Loucy (cell line): Measurements from ENCODE around the gene MTERF2.

ENCODE experiments used
- H2AFZ ChIP-seq: fragments of 200-600 bp; sonication (generic); 2 replicates; pipeline ENCODE4 v1.6.0; 2016; ENCODE audit warnings: antibody characterized with exemption, mild to moderate bottlenecking, low read length, moderate library complexity
- H3F3A ChIP-seq: fragments of 200-600 bp; 2 replicates; pipeline ENCODE4 v1.6.0; 2016; ENCODE audit warnings: antibody characterized with exemption, low read depth, mild to moderate bottlenecking
- H3K27me3 ChIP-seq: fragments of 200-600 bp; sonication (generic); 2 replicates; pipeline ENCODE4 v1.6.1; 2014; ENCODE audit warnings: low read length, mild to moderate bottlenecking; ENCODE audit not compliant: insufficient read depth, poor library complexity, severe bottlenecking
- H3K36me3 ChIP-seq: fragments of 200-600 bp; sonication (generic); 2 replicates; pipeline ENCODE4 v1.6.1; 2016; ENCODE audit warnings: low read length; ENCODE audit not compliant: insufficient read depth
- H3K4me1 ChIP-seq: fragments of 200-600 bp; sonication (generic); 2 replicates; pipeline ENCODE4 v1.5.1; 2014; ENCODE audit warnings: low read length, mild to moderate bottlenecking; ENCODE audit not compliant: insufficient read depth, poor library complexity, severe bottlenecking
- H3K4me2 ChIP-seq: fragments of 200-600 bp; sonication (generic); 2 replicates; pipeline ENCODE4 v1.6.0; 2014; ENCODE audit warnings: antibody characterized with exemption, low read length, low read depth, mild to moderate bottlenecking; ENCODE audit not compliant: poor library complexity, severe bottlenecking
- H3K4me3 ChIP-seq: fragments of 200-600 bp; sonication (generic); 2 replicates; pipeline ENCODE4 v1.5.1; 2014; ENCODE audit warnings: low read length, mild to moderate bottlenecking, mixed read lengths; ENCODE audit not compliant: poor library complexity, severe bottlenecking
- H3K79me2 ChIP-seq: fragments of 200-600 bp; sonication (generic); 2 replicates; pipeline ENCODE4 v1.6.1; 2014; ENCODE audit warnings: low read length; ENCODE audit not compliant: insufficient read depth
- H3K9ac ChIP-seq: fragments of 200-600 bp; sonication (generic); 2 replicates; pipeline ENCODE4 v1.6.0; 2014; ENCODE audit warnings: mild to moderate bottlenecking, low read depth, low read length, moderate library complexity; ENCODE audit not compliant: poor library complexity, severe bottlenecking
- H3K9me2 ChIP-seq: fragments of 200-600 bp; sonication (generic); replicated peaks from 2 replicates; pipeline ENCODE4 v1.6.1; 2016; ENCODE audit warnings: low read depth, low read length, mixed read lengths
- H3K9me3 ChIP-seq: fragments of 200-600 bp; sonication (generic); 2 replicates; pipeline ENCODE4 v1.6.1; 2014; ENCODE audit warnings: mild to moderate bottlenecking, antibody characterized with exemption, low read length, low read depth; ENCODE audit not compliant: insufficient read depth
- H4K20me1 ChIP-seq: fragments of 200-600 bp; sonication (generic); 2 replicates; pipeline ENCODE4 v1.6.0; 2014; ENCODE audit warnings: antibody characterized with exemption, low read length, mild to moderate bottlenecking; ENCODE audit not compliant: insufficient read depth, poor library complexity, severe bottlenecking
- CTCF ChIP-seq: fragments of 200-600 bp; sonication (generic); conservative IDR thresholded peaks from 2 replicates; pipeline ENCODE4 v1.5.1; 2014; ENCODE audit warnings: mild to moderate bottlenecking, antibody characterized with exemption, low read length
- EZH2phosphoT487 ChIP-seq: fragments of 200-600 bp; IDR thresholded peaks from 2 replicates; pipeline ENCODE4 v1.6.1; 2018; ENCODE audit warnings: antibody characterized with exemption, mild to moderate bottlenecking, moderate library complexity, borderline replicate concordance

The MTERF2 gene

GRCh38 chr12:107019546-107019945, 32.6 kb upstream of the MTERF2 start:
- Histone ChIP-seq H3K9me3 (no peaks in the 10 kb centered on the region), H3K9me2 (no peaks in the 10 kb centered on the region), H3K9ac (no peak overlapping the region), H3K27me3 (no peaks in the 10 kb centered on the region), H3K4me2 (no peak overlapping the region), H3K4me3 (no peak overlapping the region), H4K20me1 (no peaks in the 10 kb centered on the region), H2AFZ (no peak overlapping the region), H3F3A (no peaks in the 10 kb centered on the region), H3K79me2 (no peaks in the 10 kb centered on the region), H3K4me1 (no peaks in the 10 kb centered on the region), H3K36me3 (peaks cover 40% of the 10 kb centered on the region; the same call in 1 of the 2 replicates)
- TF ChIP-seq EZH2phosphoT487 (no peak), CTCF (no peak)

DNA sequence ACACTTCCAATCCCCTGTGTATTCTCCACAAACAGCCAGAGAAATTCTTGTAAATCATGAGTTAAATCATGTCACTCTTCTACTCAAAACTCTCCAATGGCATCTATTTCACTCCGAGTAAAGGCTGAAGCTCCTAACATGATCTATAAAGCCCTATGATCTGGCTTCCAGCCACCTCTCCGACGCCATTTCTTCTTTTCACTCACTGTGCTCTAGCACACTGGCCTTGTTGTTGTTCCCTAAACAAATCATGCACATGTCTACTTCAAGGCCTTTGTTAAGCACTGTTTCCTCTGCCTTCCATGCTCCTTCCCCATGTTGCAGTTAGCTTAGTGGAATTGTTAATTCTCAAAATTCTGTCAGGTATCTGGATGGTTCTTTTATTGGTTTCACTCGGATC, 30.1 kb upstream of the MTERF2 start:
- H3K79me2 ChIP-seq, result no peaks in the 10 kb centered on the region
- H3F3A ChIP-seq, result no peaks in the 10 kb centered on the region
- H3K9ac ChIP-seq, result no peak overlapping the region
- TF ChIP-seq CTCF (no peak), EZH2phosphoT487 (no peak)
- H3K9me2 ChIP-seq, result no peaks in the 10 kb centered on the region
- H2AFZ ChIP-seq, result no peak overlapping the region
- H3K9me3 ChIP-seq, result no peaks in the 10 kb centered on the region
- H3K36me3 ChIP-seq, result peaks cover 40% of the 10 kb centered on the region; the same call in 1 of the 2 replicates
- H4K20me1 ChIP-seq, result no peaks in the 10 kb centered on the region
- no peaks in the 10 kb centered on the region for H3K4me1 ChIP-seq
- H3K27me3 ChIP-seq, result no peaks in the 10 kb centered on the region
- H3K4me2 ChIP-seq, result no peak overlapping the region
- H3K4me3 ChIP-seq, result no peak overlapping the region

- H3K9ac ChIP-seq, result no peak overlapping the region
- H3K79me2 ChIP-seq, result no peaks in the 10 kb centered on the region
- H3K4me2 ChIP-seq, result no peak overlapping the region
- no peaks in the 10 kb centered on the region for H4K20me1 ChIP-seq
- no peaks in the 10 kb centered on the region for H3F3A ChIP-seq
- H3K4me1 ChIP-seq, result no peaks in the 10 kb centered on the region
- peak; percentile 25; the same call in 1 of the 2 replicates for TF ChIP-seq CTCF
- no peak for TF ChIP-seq EZH2phosphoT487
- H3K9me2 ChIP-seq, result no peaks in the 10 kb centered on the region
- H3K27me3 ChIP-seq, result no peaks in the 10 kb centered on the region
- no peak overlapping the region for H2AFZ ChIP-seq
- H3K4me3 ChIP-seq, result no peak overlapping the region
- H3K36me3 ChIP-seq, result peaks cover 19% of the 10 kb centered on the region; the same call in 1 of the 2 replicates
- no peaks in the 10 kb centered on the region for H3K9me3 ChIP-seq
Observed at GRCh38 chr12:107014055-107014454, 27.1 kb upstream of the MTERF2 start.
